Aorta (tissue), 5 donors: ENCODE measurements around the gene CNTF. TPM values are rescaled to one million over a fixed set of nuclear protein-coding genes. Genes with fewer than 3 reads are reported as not detected.

Experiments used
- ATAC-seq: fragments of 200-7000 bp; cut with Tn5 transposase; one replicate; pipeline ENCODE4 v1.9.1; 2022; ENCODE audit warnings: moderate library complexity; ENCODE audit not compliant: low FRiP score
- DNase-seq, 2 donors: peaks; one replicate each; pipeline ENCODE4 v3.0.0-alpha.2; 2020
- H3K27ac ChIP-seq, 2 donors: one replicate each; pipeline ENCODE4 v1.5.1; 2013; ENCODE audit warnings: low read length in 2 of 2, mild to moderate bottlenecking in 2 of 2, moderate library complexity in 2 of 2, control low read depth in 1 of 2, inconsistent platforms in 1 of 2, low read depth in 1 of 2
- H3K27me3 ChIP-seq, 2 donors: one replicate each; pipeline ENCODE4 v1.6.1; 2013; ENCODE audit warnings: control low read depth in 1 of 2, low read length in 1 of 2, mild to moderate bottlenecking in 1 of 2, moderate library complexity in 1 of 2; ENCODE audit not compliant: insufficient read depth in 2 of 2, control insufficient read depth in 1 of 2
- H3K36me3 ChIP-seq, 2 donors: one replicate each; pipeline ENCODE4 v1.6.1; 2013; ENCODE audit warnings: control low read depth in 1 of 2, low read length in 1 of 2, mild to moderate bottlenecking in 1 of 2; ENCODE audit not compliant: insufficient read depth in 2 of 2, control insufficient read depth in 1 of 2
- H3K4me1 ChIP-seq, 2 donors: one replicate each; pipeline ENCODE4 v1.6.1; 2013; ENCODE audit warnings: low read length in 2 of 2, control low read depth in 1 of 2, mild to moderate bottlenecking in 1 of 2, moderate library complexity in 1 of 2; ENCODE audit not compliant: insufficient read depth in 2 of 2, control insufficient read depth in 1 of 2
- H3K4me3 ChIP-seq, 2 donors: one replicate each; pipeline ENCODE4 v1.5.1; 2013; ENCODE audit warnings: low read length in 2 of 2, control low read depth in 1 of 2, mild to moderate bottlenecking in 1 of 2
- H3K9me3 ChIP-seq: one replicate; pipeline ENCODE4 v1.6.1; 2013; ENCODE audit warnings: mild to moderate bottlenecking, low read length; ENCODE audit not compliant: control insufficient read depth
- WGBS, 2 donors: extraction: QIAGEN DNeasy Blood & Tissue Kit; methylation state at CpG; one replicate each; pipeline ENCODE4 v1.1.7; 2013; 5-methylcytosine and 5-hydroxymethylcytosine counted together
- intact Hi-C, 2 donors: fragments of 100-400 bp; cut with DNase I; formaldehyde crosslinking; loops; one replicate each; pipeline versions ENCODE4 v1.14.2 to v1.15.0; 2022
- polyA plus RNA-seq, 2 donors: library from polyadenylated mRNA; stranded (reverse); fragments of 200-250 nt; gene quantifications; one replicate each; pipeline ENCODE4 v1.2.3, GENCODE V29; 2013
- total RNA-seq, 2 donors: library from RNA; stranded (reverse); fragmentation: NEBNext Ultra II Directional; extraction: Animal tissue kit (Norgen Biotek cat#: 25700); gene quantifications; one replicate each; pipeline ENCODE4 v1.2.1, GENCODE V29; 2021
- donor health status: healthy with polysubstance abuse.
- donor health status: Bipolar disorder and iron deficiency.
- donor health status: DM: no; HTN: no; CAD: no.
- donor health status: DM: no; HTN: no; CAD: no.
- donor health status: DM: yes; HTN: yes; CAD: no.

Gene CNTF
- total and polyA plus RNA-seq, 4 donors: 0.26 to 3.1 (median 1.6) TPM

GRCh38 chr11:58631378-58631777 is 8.9 kb downstream of the CNTF start:
- intact Hi-C loops: no loop called here
- Histone ChIP-seq H3K27ac (no peak overlapping the region), H3K9me3 (no peaks in the 10 kb centered on the region), H3K4me3 (no peak overlapping the region), H3K36me3 (no peaks in the 10 kb centered on the region), H3K4me1 (no peaks in the 10 kb centered on the region), H3K27me3 (no peaks in the 10 kb centered on the region)
- WGBS, 2 donors: 93 to 94% methylated on average over 3 of the region's 3 CpGs
- DNase-seq (no peak), ATAC-seq (no peak)

- no peak for ATAC-seq
- Histone ChIP-seq H3K4me1 (no peaks in the 10 kb centered on the region), H3K4me3 (no peak overlapping the region), H3K9me3 (no peaks in the 10 kb centered on the region), H3K36me3 (no peaks in the 10 kb centered on the region), H3K27ac (no peak overlapping the region), H3K27me3 (no peaks in the 10 kb centered on the region)
- no peak for DNase-seq
- intact Hi-C loops: no loop called here
- 93 to 96% methylated on average over 1 of the region's 1 CpG for WGBS, 2 donors
Observed at GRCh38 chr11:58632510-58632909, 10.0 kb downstream of the CNTF start.

DNA sequence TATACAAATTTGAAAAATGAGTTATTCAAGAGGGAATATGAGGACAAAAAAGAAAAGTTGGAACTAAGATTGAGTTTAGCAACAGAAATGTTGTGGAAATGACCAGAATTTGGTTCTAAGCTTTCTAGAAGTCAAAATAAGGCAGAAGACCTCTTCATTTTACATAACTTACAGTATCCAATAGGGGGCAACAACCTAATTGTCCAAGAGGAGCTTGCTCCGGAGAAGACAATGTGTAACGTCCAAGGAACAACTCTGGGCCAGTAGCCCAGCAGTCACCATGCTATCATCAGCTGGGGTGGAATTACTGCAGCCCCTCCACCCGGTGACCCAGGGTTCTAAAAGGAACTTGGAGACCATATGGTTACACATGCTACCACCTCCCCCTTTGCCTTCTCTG is 14.1 kb downstream of the CNTF start:
- ATAC-seq (no peak), DNase-seq (no peak)
- no peaks in the 10 kb centered on the region for H3K36me3 ChIP-seq
- no peaks in the 10 kb centered on the region for H3K27me3 ChIP-seq
- no peaks in the 10 kb centered on the region for H3K9me3 ChIP-seq
- H3K4me3 ChIP-seq: no peak overlapping the region
- 67 to 80% methylated on average over 3 of the region's 3 CpGs for WGBS, 2 donors
- intact Hi-C loops: no loop called here
- no peaks in the 10 kb centered on the region for H3K4me1 ChIP-seq
- no peak overlapping the region for H3K27ac ChIP-seq

DNA sequence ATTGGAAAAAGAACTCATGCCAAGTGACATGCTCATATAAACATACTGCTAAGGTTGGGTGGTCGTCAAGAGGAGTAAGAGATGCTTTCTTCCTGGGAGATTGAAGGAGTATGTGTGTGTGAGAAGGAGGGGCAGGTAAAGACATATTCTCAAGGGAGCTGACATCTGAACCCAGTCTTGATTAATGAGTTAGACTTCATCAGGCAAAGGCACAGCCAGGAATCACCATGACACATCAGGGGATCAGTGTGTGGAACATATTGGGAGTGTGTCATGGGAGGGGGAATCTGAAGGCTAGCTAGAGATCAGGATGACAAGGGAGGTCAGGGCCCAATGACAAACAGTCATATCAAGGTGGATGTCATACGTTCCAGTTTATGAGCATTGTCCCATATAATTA is 14.9 kb downstream of the CNTF start:
- ATAC-seq (no peak), DNase-seq (no peak)
- no peak overlapping the region for H3K27ac ChIP-seq
- no peaks in the 10 kb centered on the region for H3K9me3 ChIP-seq
- H3K27me3 ChIP-seq: no peaks in the 10 kb centered on the region
- H3K4me1 ChIP-seq: no peaks in the 10 kb centered on the region
- H3K36me3 ChIP-seq: no peaks in the 10 kb centered on the region
- no peak overlapping the region for H3K4me3 ChIP-seq
- 66 to 76% methylated on average over 2 of the region's 2 CpGs for WGBS, 2 donors
- intact Hi-C loops: no loop called here

GRCh38 chr11:58639103-58639502 is 16.6 kb downstream of the CNTF start:
- Histone ChIP-seq H3K27ac (no peak overlapping the region), H3K4me3 (no peak overlapping the region), H3K9me3 (no peaks in the 10 kb centered on the region), H3K4me1 (no peaks in the 10 kb centered on the region), H3K27me3 (no peaks in the 10 kb centered on the region), H3K36me3 (no peaks in the 10 kb centered on the region)
- WGBS, 2 donors: 63 to 73% methylated on average over 6 of the region's 6 CpGs
- intact Hi-C loops: no loop called here
- ATAC-seq: no peak
- peak in 1 of 2 donors; percentile 40 for DNase-seq

- H3K36me3 ChIP-seq: no peaks in the 10 kb centered on the region
- no peak overlapping the region for H3K4me3 ChIP-seq
- DNase-seq (no peak), ATAC-seq (no peak)
- whole genome bisulfite sequencing, 2 donors: 58 to 61% methylated on average over 2 of the region's 2 CpGs
- H3K4me1 ChIP-seq: no peaks in the 10 kb centered on the region
- H3K27ac ChIP-seq: no peak overlapping the region
- no peaks in the 10 kb centered on the region for H3K9me3 ChIP-seq
- H3K27me3 ChIP-seq: no peaks in the 10 kb centered on the region
- intact Hi-C loops: no loop called here
Observed at GRCh38 chr11:58639669-58640068, 17.2 kb downstream of the CNTF start.

GRCh38 chr11:58640386-58641023 is 18.0 kb downstream of the CNTF start:
- H3K27me3 ChIP-seq: no peaks in the 10 kb centered on the region
- no peaks in the 10 kb centered on the region for H3K36me3 ChIP-seq
- no peaks in the 10 kb centered on the region for H3K4me1 ChIP-seq
- no peak overlapping the region for H3K4me3 ChIP-seq
- intact Hi-C loops: no loop called here
- H3K9me3 ChIP-seq: no peaks in the 10 kb centered on the region
- 3 to 4% methylated on average over 1 of the region's 1 CpG for WGBS, 2 donors
- ATAC-seq (no peak), DNase-seq (no peak)
- no peak overlapping the region for H3K27ac ChIP-seq

- no peaks in the 10 kb centered on the region for H3K36me3 ChIP-seq
- intact Hi-C loops: no loop called here
- H3K4me1 ChIP-seq: no peaks in the 10 kb centered on the region
- ATAC-seq (no peak), DNase-seq (no peak)
- H3K9me3 ChIP-seq: peaks cover 2% of the 10 kb centered on the region
- H3K27me3 ChIP-seq: no peaks in the 10 kb centered on the region
- H3K4me3 ChIP-seq: no peak overlapping the region
- WGBS, 2 donors: 87 to 89% methylated on average over 3 of the region's 3 CpGs
- no peak overlapping the region for H3K27ac ChIP-seq
Observed at GRCh38 chr11:58641341-58641740, 18.9 kb downstream of the CNTF start.

- no peaks in the 10 kb centered on the region for H3K36me3 ChIP-seq
- H3K27me3 ChIP-seq: no peaks in the 10 kb centered on the region
- no peaks in the 10 kb centered on the region for H3K4me1 ChIP-seq
- DNase-seq: no peak
- H3K27ac ChIP-seq: no peak overlapping the region
- H3K9me3 ChIP-seq: peaks cover 2% of the 10 kb centered on the region
- ATAC-seq: no peak
- intact Hi-C loops: no loop called here
- WGBS, 2 donors: 61 to 69% methylated on average over 7 of the region's 7 CpGs
- no peak overlapping the region for H3K4me3 ChIP-seq
Observed at GRCh38 chr11:58641803-58642581, 19.5 kb downstream of the CNTF start.
